NCI-H510A (cell line): ENCODE results near the gene ZG16B.

Source experiments
- DNase-seq: peaks from one replicate; lab custom pipeline; 2025; lab: John Stamatoyannopoulos, UW

The ZG16B gene

DNA sequence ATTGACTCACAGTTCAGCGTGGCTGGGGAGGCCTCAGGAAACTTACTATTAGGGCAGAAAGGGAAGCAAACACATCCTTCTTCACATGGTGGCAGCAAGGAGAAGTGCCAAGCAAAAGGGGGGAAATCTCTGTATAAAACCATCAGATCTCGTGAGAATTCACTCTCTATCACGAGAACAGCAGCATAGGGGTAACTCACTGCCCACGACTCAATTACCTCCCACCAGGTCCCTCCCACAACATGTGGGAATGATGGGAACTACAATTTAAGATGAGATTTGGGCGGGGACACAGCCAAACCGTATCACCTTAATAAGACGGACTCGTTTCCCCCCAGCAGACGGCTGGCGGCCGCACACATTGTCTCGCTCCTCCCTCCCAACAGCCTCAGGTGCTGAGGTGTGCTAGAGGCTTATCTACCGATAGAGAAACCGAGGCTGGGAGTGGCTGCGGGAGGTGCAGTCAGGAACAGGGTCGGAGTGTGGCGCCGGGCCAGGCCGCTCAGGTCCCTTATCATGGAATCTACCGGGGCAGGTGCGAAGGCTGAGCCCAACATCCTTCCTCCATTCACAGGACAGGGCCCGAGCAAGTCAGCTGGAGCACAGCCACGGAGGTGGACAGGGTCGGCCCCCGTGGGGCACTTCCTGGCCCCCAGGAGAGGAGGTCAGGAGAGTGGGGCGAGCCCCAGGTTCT, 4.9 kb upstream of the ZG16B start:
- DNase-seq, result no peak

DNA sequence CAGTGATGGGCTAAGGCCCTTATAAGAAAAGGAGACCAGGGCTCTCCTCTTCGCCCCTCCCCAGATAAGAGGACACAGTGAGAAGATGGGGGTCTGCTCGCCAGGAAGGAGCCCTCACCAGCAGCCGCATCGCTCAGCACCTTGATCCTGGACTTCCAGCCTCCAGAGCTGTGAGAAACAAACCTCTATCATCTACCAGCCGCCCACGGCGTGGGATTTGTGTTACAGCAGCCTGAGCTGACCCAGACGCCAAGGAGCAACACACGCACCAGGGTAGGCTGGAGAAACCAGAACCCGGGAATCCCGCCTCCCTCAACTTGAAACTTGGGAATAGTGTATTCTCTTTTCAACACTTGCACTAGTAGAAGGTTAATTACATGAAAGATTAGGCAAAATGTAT, 4.2 kb upstream of the ZG16B start:
- no peak for DNase-seq

GRCh38 chr16:2826591-2827373, 3.3 kb upstream of the ZG16B start:
- DNase-seq, result no peak

DNA sequence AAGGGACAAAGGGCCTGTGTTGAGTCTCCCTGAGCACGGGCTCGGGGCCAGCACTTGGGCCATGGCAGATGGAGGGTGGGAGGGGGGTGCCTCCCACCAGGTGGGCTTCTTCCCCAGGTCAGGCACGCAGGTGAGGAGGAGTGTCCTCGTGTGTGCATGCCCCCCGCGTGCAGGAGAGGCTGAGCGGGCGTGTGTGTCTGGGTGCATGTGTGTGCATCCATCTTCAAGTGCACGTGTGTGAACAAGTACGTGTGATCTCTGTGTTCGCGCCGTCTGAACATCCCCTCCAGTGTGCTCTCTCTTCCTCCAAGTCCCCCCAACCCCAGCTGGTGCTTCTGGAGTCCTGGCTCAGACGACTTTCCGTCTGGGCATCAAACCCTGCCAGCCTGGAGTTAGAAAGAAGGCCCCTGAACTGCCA, 2.7 kb upstream of the ZG16B start:
- no peak for DNase-seq

- no peak for DNase-seq
Measured at GRCh38 chr16:2827831-2828520, 2.1 kb upstream of the ZG16B start.

DNA sequence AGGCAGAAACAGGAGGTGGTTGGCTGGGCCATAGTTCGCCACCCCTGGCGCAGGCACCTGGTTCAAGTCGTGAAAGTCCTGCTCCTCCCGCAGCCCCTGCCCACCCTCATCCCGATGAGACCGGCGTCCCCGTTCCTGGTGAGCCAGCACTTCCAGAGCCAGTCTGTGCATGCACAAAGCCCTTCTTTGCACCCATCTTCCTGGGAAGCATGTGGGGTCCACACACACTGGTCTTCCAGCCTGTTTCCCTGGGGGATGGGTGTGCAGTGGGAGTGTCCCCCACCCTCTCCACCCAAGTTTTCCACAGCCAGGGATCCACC, 1.6 kb upstream of the ZG16B start:
- DNase-seq, result no peak

DNA sequence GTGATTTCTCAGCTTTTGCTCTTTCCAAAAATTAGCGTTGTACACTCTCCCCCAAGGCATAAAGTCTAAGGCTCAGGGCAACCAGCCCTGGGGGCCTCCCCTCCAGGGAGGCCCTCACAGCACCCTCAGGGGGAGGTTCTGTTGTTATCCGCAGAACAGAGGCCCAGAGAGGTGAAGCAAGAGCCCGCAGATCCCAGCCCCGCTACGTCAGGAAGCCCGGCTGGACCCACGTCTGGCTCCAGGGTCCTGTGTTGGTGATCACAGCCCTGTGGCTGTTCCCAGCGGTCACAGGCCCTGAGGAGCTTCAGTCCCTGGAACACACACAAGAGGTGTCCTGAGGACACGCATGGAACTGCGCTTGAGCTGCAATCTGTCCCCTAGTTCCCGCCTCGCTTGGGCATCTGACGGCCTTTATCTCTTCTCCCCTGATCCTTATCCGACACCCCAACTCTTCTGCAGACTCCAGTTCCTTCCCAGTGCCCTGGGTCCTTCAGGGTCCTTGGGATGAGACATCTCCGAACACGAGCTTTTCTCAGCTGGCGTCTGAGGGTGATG, 1.1 kb upstream of the ZG16B start:
- DNase-seq, result no peak

DNA sequence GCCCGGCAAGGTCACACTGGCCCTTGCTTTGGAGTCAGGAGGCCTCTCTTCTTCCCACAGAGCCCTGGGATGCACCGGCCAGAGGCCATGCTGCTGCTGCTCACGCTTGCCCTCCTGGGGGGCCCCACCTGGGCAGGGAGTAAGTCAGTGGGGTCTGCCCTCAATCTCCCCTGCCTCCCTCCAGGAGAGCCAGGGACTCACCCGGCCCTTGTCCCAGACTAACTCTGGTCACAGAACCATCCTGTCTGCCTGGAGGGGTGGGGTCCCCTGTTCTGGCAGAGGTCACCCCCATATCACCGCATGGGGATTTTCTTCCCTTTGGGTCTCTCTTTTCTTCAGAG, 222 bp downstream of the ZG16B start:
- no peak for DNase-seq

DNA sequence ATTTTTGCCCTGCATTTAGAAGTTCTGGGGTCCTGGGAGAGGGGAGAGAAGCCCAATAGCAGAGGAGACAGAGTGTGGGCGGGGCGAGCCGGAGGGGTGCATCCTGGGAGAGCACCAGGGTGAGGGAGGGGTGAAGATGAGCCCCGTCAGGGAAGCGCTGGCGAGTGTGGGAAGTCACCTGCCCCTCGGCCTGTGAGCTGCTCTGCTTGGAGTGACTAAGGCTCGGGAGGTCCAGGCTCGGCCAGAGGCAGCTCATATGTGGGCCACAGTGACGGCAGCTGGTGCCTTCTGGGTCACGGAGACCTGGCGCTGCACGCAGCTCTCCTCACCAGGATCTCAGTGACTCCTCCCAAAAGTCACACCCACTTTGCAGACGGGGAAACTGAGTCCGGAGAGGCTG, 1.1 kb downstream of the ZG16B start:
- DNase-seq, result no peak

- DNase-seq, result no peak
Measured at GRCh38 chr16:2833776-2834175, 3.7 kb downstream of the ZG16B start.

- no peak for DNase-seq
Measured at GRCh38 chr16:2834968-2835367, 4.9 kb downstream of the ZG16B start.

DNA sequence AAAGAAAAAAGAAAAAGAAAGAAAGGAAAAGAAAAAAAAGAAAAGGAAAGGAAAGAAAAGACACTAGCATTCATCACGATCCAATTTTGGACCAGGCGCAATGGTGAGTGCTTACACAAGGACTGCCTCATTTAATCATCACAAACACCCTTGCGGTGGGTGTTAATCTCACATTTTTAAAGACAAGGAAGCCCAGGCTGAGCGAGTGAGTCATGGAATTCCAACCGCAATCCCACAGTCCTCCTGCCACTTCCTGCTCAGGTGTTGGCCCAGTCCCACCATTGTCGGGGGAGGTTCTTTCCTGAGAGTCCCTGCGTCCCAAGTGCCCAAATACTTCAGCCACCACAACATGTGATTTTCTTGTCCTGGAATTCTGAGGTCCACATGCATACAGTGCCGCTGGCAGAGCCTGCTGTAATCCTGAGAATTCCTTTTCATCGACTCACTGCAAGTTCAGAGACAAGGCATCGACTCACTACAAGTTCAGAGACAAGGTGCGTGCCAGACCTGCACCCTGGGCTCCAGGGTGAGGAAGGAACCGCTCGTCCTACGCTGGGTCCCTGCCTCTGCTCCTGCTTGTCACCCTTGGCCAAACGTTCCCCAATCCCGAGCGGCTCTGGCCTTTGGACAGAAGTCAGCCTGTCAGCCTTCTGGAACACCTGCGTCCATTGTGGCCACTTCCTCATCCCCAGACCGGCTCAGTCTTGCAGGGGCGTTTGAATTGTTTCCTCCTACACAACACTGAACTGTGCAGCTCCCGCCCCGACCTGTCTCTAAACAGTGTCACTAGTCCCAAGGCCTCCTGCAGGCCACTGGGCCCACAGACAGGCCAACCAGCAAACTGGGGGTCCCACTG, 5.8 kb downstream of the ZG16B start:
- no peak for DNase-seq

GRCh38 chr16:2836646-2837508, 6.8 kb downstream of the ZG16B start:
- DNase-seq, result no peak

- no peak for DNase-seq
Measured at GRCh38 chr16:2838928-2839327, 8.8 kb downstream of the ZG16B start.

DNA sequence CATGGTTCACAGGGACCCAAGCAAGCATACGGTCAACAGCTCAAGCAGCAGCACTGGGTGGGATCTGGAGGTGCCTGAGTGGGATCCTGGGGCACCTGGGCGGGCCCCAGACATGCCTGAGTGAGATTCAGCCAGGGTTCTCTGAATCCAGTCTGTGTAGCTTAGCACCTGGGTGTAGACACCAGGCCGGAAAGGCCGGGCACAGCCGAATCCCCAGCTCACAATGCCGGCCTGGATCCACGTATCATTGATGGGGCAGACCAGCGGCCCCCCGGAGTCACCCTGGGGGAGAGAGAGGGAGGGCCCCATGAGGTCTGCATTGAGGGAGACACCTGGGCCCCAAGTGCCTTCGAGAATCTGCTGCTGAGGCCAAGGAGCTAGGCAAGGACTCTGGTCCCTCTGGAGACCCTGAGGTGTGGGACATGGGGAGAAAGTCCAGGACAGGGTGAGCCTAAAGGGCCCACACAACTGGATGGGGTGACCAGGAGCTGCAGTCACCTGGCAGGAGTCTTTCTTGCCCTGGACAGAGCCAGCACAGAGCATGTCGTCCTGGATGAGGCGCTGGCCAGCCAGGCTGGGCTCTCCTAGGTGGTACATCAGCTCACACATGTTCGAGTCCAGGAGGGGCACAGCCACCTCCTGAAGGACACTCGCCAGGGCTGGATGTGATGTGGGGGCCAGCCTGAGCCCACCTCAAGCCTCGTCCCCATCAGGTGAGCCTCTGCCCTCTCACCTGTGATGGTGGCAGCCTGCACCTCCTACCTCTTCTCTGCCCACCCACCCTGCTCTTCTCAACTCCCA, 9.7 kb downstream of the ZG16B start:
- no peak for DNase-seq

GRCh38 chr16:2840914-2841313, 10.8 kb downstream of the ZG16B start:
- no peak for DNase-seq

DNA sequence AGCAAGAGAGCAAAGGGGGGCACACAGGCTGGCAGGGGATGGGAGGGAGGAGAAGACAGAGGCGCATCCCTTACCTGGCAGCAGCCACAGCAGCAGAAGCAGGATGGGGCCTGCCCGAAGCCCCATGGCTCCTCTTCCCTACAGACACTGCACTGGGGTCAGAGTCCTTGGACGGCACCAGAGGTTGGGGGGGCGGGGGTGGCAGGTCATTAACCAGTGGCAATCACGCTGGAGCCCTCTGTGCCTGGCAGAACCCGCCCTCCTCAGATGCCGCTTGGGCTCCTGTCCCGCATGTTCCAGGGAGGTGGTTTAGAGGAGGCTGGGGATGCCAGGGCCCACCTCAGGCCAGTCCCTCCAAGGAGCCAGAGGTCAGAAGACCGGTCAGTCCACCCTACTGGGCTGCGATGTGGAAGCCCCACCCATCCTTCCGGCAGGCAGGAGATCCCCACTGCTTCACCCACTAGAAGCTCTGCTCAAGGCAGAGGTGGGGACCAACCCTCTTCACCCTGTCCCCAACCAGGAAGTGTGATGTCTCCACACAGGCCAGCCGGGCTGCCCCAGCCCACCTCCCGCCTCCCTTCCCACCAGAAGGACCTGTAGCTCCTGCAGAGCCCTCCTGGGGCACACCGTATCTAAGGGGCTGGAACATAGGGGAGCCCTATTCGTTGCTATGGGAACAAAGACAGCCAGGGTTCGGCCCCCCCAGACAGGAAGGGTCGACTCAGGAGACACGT, 11.7 kb downstream of the ZG16B start:
- DNase-seq, result no peak

- DNase-seq, result no peak
Measured at GRCh38 chr16:2842340-2843000, 12.4 kb downstream of the ZG16B start.

GRCh38 chr16:2843526-2843925, 13.4 kb downstream of the ZG16B start:
- no peak for DNase-seq
